GM12878 (cell line): ENCODE results near the gene SLC6A12. TPM values are rescaled to one million over a fixed set of nuclear protein-coding genes. Genes with fewer than 3 reads are reported as not detected.

ENCODE experiments used
- ATAC-seq: fragments of 200-7000 bp; cut with Tn5 transposase; 3 replicates; pipeline ENCODE4 v1.9.1; 2020; ENCODE audit warnings: mild to moderate bottlenecking, moderate library complexity
- BruUV-seq: library from RNA; stranded (reverse); fragments of 400-500 nt; replicated peaks from 2 replicates; lab custom pipeline; 2021; lab: Mats Ljungman, UMichigan
- CTCF ChIA-PET: fragments of 300-600 bp; sonication (Branson Sonifier 250); formaldehyde crosslinking; extraction: SDS; loops from one replicate; lab custom pipeline; 2021; ENCODE audit warnings: inconsistent platforms; lab: Yijun Ruan, JAX
- POLR2A ChIA-PET: fragments of 350-600 bp; formaldehyde crosslinking; extraction: SDS; loops from one replicate; lab custom pipeline; 2021; ENCODE audit warnings: inconsistent platforms; lab: Charles Lee
- RAD21 ChIA-PET: fragments of 300-600 bp; sonication (Branson Sonifier 250); formaldehyde crosslinking; loops from one replicate; lab custom pipeline; 2023; ENCODE audit warnings: antibody characterized with exemption; ENCODE audit not compliant: unreplicated experiment; lab: Charles Lee
- SMC1A ChIA-PET: fragments of 300-600 bp; sonication (Branson Sonifier 250); formaldehyde crosslinking; loops from one replicate; lab custom pipeline; 2023; ENCODE audit not compliant: unreplicated experiment, uncharacterized antibody; lab: Charles Lee
- DNase-seq: peaks from one replicate; pipeline ENCODE4 v3.0.0-alpha.2; 2011; ENCODE audit warnings: low read depth, low spot score
- FAIRE-seq: peaks from 3 replicates; lab custom pipeline; 2011; peaks lifted over from hg19 to GRCh38; lab: Jason Lieb, UNC
- H2AFZ ChIP-seq: 2 replicates; pipeline ENCODE4 v1.6.0; 2011; ENCODE audit warnings: low read depth, low read length, control low read depth; ENCODE audit not compliant: control insufficient read depth
- H3K27ac ChIP-seq: 2 replicates; pipeline ENCODE4 v1.5.1; 2011; ENCODE audit warnings: control low read depth; ENCODE audit not compliant: control insufficient read depth, insufficient read depth
- H3K27me3 ChIP-seq, 2 experiments: replicated peaks in 1 of 2; 2 replicates each; pipeline versions ENCODE4 v1.6.0 to v1.6.1; 2011; ENCODE audit warnings: low read length in 1 of 2; ENCODE audit not compliant: control insufficient read depth in 2 of 2, insufficient read depth in 2 of 2
- H3K36me3 ChIP-seq, 2 experiments: 2 replicates each; pipeline ENCODE4 v1.5.1; 2011; ENCODE audit warnings: low read length in 1 of 2; ENCODE audit not compliant: control insufficient read depth in 2 of 2, insufficient read depth in 2 of 2
- H3K4me1 ChIP-seq: 2 replicates; pipeline ENCODE4 v1.6.1; 2011; ENCODE audit warnings: mild to moderate bottlenecking, low read length, moderate library complexity, mixed read lengths; ENCODE audit not compliant: control insufficient read depth, insufficient read depth
- H3K4me2 ChIP-seq: 2 replicates; pipeline ENCODE4 v1.6.0; 2011; ENCODE audit warnings: control low read depth; ENCODE audit not compliant: control insufficient read depth, insufficient read depth
- H3K4me3 ChIP-seq: fragments of 200-600 bp; sonication (generic); 2 replicates; pipeline ENCODE4 v1.5.1; 2016
- H3K79me2 ChIP-seq: 2 replicates; pipeline ENCODE4 v1.6.0; 2011; ENCODE audit warnings: low read length; ENCODE audit not compliant: control insufficient read depth, insufficient read depth
- H3K9ac ChIP-seq: 2 replicates; pipeline ENCODE4 v1.8.0; 2011; ENCODE audit warnings: low read length, control low read depth, mixed read lengths; ENCODE audit not compliant: control insufficient read depth, insufficient read depth
- H3K9me3 ChIP-seq: replicated peaks from 3 replicates; pipeline ENCODE4 v1.5.1; 2011; ENCODE audit warnings: mild to moderate bottlenecking, low read length; ENCODE audit not compliant: control insufficient read depth, insufficient read depth
- H4K20me1 ChIP-seq: 2 replicates; pipeline ENCODE4 v1.6.0; 2011; ENCODE audit not compliant: control insufficient read depth, insufficient read depth
- CBFB ChIP-seq: IDR thresholded peaks from 2 replicates; pipeline ENCODE4 v1.6.1; 2016; ENCODE audit warnings: antibody characterized with exemption, low read depth
- CHD2 ChIP-seq: IDR thresholded peaks from 2 replicates; pipeline ENCODE4 v1.6.1; 2011; ENCODE audit warnings: low read depth, low read length, improper control_type of control experiment, borderline replicate concordance
- CREB1 ChIP-seq: IDR thresholded peaks from 2 replicates; pipeline ENCODE4 v1.6.1; 2012; ENCODE audit warnings: low read depth, mild to moderate bottlenecking, inconsistent platforms
- FOXK2 ChIP-seq: fragments of 450-650 bp; IDR thresholded peaks from 2 replicates; pipeline ENCODE4 v1.6.1; 2017; ENCODE audit warnings: mild to moderate bottlenecking, moderate library complexity
- HCFC1 ChIP-seq: fragments of 150-350 bp; IDR thresholded peaks from 2 replicates; pipeline ENCODE4 v1.6.1; 2014; ENCODE audit warnings: low read length
- HSF1 ChIP-seq: fragments of 150-350 bp; IDR thresholded peaks from 2 replicates; pipeline ENCODE4 v1.6.1; 2014; ENCODE audit warnings: mild to moderate bottlenecking, low read depth, low read length
- MXI1 ChIP-seq: fragments of 150-350 bp; IDR thresholded peaks from 2 replicates; pipeline ENCODE4 v1.6.1; 2011; ENCODE audit warnings: low read depth, mild to moderate bottlenecking, inconsistent platforms, low read length, improper control_type of control experiment
- NFIC ChIP-seq: IDR thresholded peaks from 2 replicates; pipeline ENCODE4 v1.6.1; 2012; ENCODE audit warnings: low read depth, mild to moderate bottlenecking, inconsistent platforms, low read length, moderate library complexity
- PKNOX1 ChIP-seq: fragments of 450-650 bp; IDR thresholded peaks from 2 replicates; pipeline ENCODE4 v1.6.1; 2016; ENCODE audit warnings: mild to moderate bottlenecking
- POLR2A ChIP-seq: IDR thresholded peaks from 2 replicates; pipeline ENCODE4 v1.6.1; 2011; ENCODE audit warnings: low read depth, mild to moderate bottlenecking, low read length
- PRDM15 ChIP-seq: fragments of 450-650 bp; formaldehyde crosslinking; IDR thresholded peaks from 2 replicates; pipeline ENCODE4 v1.4.0; 2020; ENCODE audit warnings: mild to moderate bottlenecking, moderate library complexity
- RFX5 ChIP-seq: IDR thresholded peaks from 2 replicates; pipeline ENCODE4 v1.6.1; 2011; ENCODE audit warnings: low read depth, low read length, improper control_type of control experiment
- SMAD5 ChIP-seq: IDR thresholded peaks from 2 replicates; pipeline ENCODE4 v1.6.1; 2016; ENCODE audit warnings: antibody characterized with exemption, low read depth
- STAT1 ChIP-seq: fragments of 450-650 bp; conservative IDR thresholded peaks from 2 replicates; pipeline ENCODE4 v1.6.1; 2014; ENCODE audit warnings: antibody characterized with exemption, mild to moderate bottlenecking
- SUPT20H ChIP-seq: IDR thresholded peaks from 2 replicates; pipeline ENCODE4 v1.6.1; 2011; ENCODE audit warnings: low read depth, mild to moderate bottlenecking, low read length, moderate library complexity, borderline replicate concordance; ENCODE audit not compliant: control insufficient read depth
- TARDBP ChIP-seq: IDR thresholded peaks from 2 replicates; pipeline ENCODE4 v1.6.1; 2016; ENCODE audit warnings: borderline replicate concordance
- USF1 ChIP-seq: IDR thresholded peaks from 2 replicates; pipeline ENCODE4 v1.6.1; 2011; ENCODE audit warnings: borderline replicate concordance, low read depth, mild to moderate bottlenecking, moderate library complexity, mixed read lengths, low read length; ENCODE audit not compliant: insufficient read depth; ENCODE audit errors: extremely low read length
- whole genome bisulfite sequencing: methylation state at CpG from one replicate; pipeline ENCODE4 v1.1.6; 2016; ENCODE audit warnings: low lambda C conversion rate; ENCODE audit not compliant: insufficient replicate concordance, insufficient coverage; ENCODE audit errors: missing lambda C conversion rate; 5-methylcytosine and 5-hydroxymethylcytosine counted together
- in situ Hi-C: fragments of 300-500 bp; cut with MboI; formaldehyde crosslinking; loops from 9 replicates; pipeline ENCODE4 v1.14.3; 2018; ENCODE audit warnings: mixed read lengths
- intact Hi-C: fragments of 100-400 bp; cut with micrococcal nuclease; formaldehyde crosslinking; loops from one replicate; pipeline ENCODE4 v1.14.2; 2022; ENCODE audit not compliant: unreplicated experiment
- polyA plus RNA-seq, 11 experiments: library from polyadenylated mRNA; depleted of rRNA in 4 of 11; unstranded in 6 of 11; stranded (reverse) in 5 of 11; fragments of >200 nt; fragmentation: Nextera tagmentation in 4 of 11; fragmentation: Illumina TruSeq in 1 of 11; extraction: Ambion mirVana in 4 of 11; extraction: Trizol in 1 of 11; gene quantifications; 1 replicate in 1 of 11; 2 replicates in 10 of 11; pipeline versions ENCODE4 v1.2.1 to v1.2.3, GENCODE V29; 2011 to 2016; ENCODE audit warnings: inconsistent platforms in 2 of 11, missing spikeins in 2 of 11, low read depth in 1 of 11
- total RNA-seq, 4 experiments: library from RNA; depleted of rRNA in 3 of 4; stranded (reverse); fragments of >200 nt in 3 of 4; fragmentation: Illumina TruSeq in 1 of 4; extraction: Trizol in 1 of 4; gene quantifications; 2 replicates each; pipeline versions ENCODE4 v1.2.1 to v1.2.3, GENCODE V29; 2013 to 2021

The SLC6A12 gene
- total and polyA plus RNA-seq, 10 of the 15 experiments (the other 5 are each of a cell fraction or from before 2014, with no cell fraction given) = 0.06 to 0.11 (median 0.07) TPM; not detected in 7

GRCh38 chr12:196436-196835 lies 17.5 kb downstream of the SLC6A12 start (continued):
- TF ChIP-seq SUPT20H (no peak), TARDBP (no peak), USF1 (no peak)

- Histone ChIP-seq H2AFZ (no peak overlapping the region), H3K79me2 (no peaks in the 10 kb centered on the region), H3K27ac (no peak overlapping the region), H3K4me2 (no peak overlapping the region), H3K36me3 (no peaks in the 10 kb centered on the region), H4K20me1 (no peaks in the 10 kb centered on the region)
- SMC1A ChIA-PET = no interaction called here
- TF ChIP-seq HCFC1 (no peak), CREB1 (no peak), RFX5 (no peak), HSF1 (no peak), CBFB (no peak), PKNOX1 (no peak), MXI1 (no peak), FOXK2 (no peak), STAT1 (no peak), SMAD5 (no peak), PRDM15 (CRISPR knock-in tag) (no peak), CHD2 (no peak), NFIC (no peak), POLR2A (no peak)
- TF ChIP-seq, all 136 proteins: peak for 0
- ATAC-seq (no peak), DNase-seq (no peak), FAIRE-seq (no peak)
- Histone ChIP-seq H3K4me1 (no peaks in the 10 kb centered on the region), H3K4me3 (no peak overlapping the region), H3K9me3 (no peaks in the 10 kb centered on the region), H3K9ac (no peak overlapping the region), H3K27me3 (peaks cover 0 to 2% of the 10 kb centered on the region in 2 experiments; a peak in 2 of 4 replicates)
- ChIA-PET RAD21 (no interaction called here), CTCF (no interaction called here), POLR2A (no interaction called here)
- no TSS peak for BruUV-seq
- intact Hi-C loops = no loop called here
- in situ Hi-C loops = no loop called here
- WGBS = 47% methylated on average over 14 of the region's 15 CpGs
Measured at GRCh38 chr12:195951-196350, 18.0 kb downstream of the SLC6A12 start.
